Frontal cortex (tissue), 4 donors: ENCODE results near the gene SLC26A3. TPM values are rescaled to one million over a fixed set of nuclear protein-coding genes. Genes with fewer than 3 reads are reported as not detected.

Experiments used
- DNase-seq, 2 donors: peaks; one replicate each; pipeline ENCODE4 v3.0.0; 2012; ENCODE audit warnings: low spot score in 2 of 2
- FAIRE-seq: peaks from 2 replicates; lab custom pipeline; 2012; peaks lifted over from hg19 to GRCh38; lab: Jason Lieb, UNC
- total RNA-seq: library from RNA; depleted of rRNA; stranded (reverse); fragments of >200 nt; gene quantifications from one replicate; pipeline ENCODE4 v1.2.3, GENCODE V29; 2014
- donor health status: control.
- donor health status: control.
- donor health status: control.

Gene SLC26A3
- total RNA-seq, 1 donor from 2014 or later: not detected

- DNase-seq (no peak), FAIRE-seq (no peak)
Measured at GRCh38 chr7:107758667-107759066, 44.4 kb downstream of the SLC26A3 start.

- FAIRE-seq (no peak), DNase-seq (no peak)
Measured at GRCh38 chr7:107754642-107755041, 48.4 kb downstream of the SLC26A3 start.

GRCh38 chr7:107751113-107751512 is 51.9 kb downstream of the SLC26A3 start:
- FAIRE-seq: no peak

GRCh38 chr7:107746006-107746405 is 57.0 kb downstream of the SLC26A3 start:
- FAIRE-seq: no peak

More at GRCh38 chr7:107751113-107751512, 51.9 kb downstream of the SLC26A3 start:
- DNase-seq: no peak

GRCh38 chr7:107744345-107744750 is 58.7 kb downstream of the SLC26A3 start:
- DNase-seq: no peak
- FAIRE-seq: no peak

More at GRCh38 chr7:107746006-107746405, 57.0 kb downstream of the SLC26A3 start:
- DNase-seq: no peak

- peak; percentile 77 to 84 for DNase-seq
- no peak for FAIRE-seq
Measured at GRCh38 chr7:107743567-107744344, 59.3 kb downstream of the SLC26A3 start, which contains the start of gene CBLL1. TSS of gene CBLL1 (plus strand) at chr7:107744142. CDS start at chr7:107744164, 22 bp downstream.

- peak; percentile 8 to 27 for DNase-seq
Measured at GRCh38 chr7:107742678-107743566, 60.1 kb downstream of the SLC26A3 start.

GRCh38 chr7:107728276-107728675 is 74.7 kb downstream of the SLC26A3 start:
- FAIRE-seq (no peak), DNase-seq (no peak)

More at GRCh38 chr7:107742678-107743566, 60.1 kb downstream of the SLC26A3 start:
- no peak for FAIRE-seq

GRCh38 chr7:107726356-107727130 is 76.5 kb downstream of the SLC26A3 start:
- no peak for DNase-seq
- FAIRE-seq: no peak

- DNase-seq (peak; percentile 43 to 53), FAIRE-seq (peak; percentile 84)
Measured at GRCh38 chr7:107725138-107725740, 77.8 kb downstream of the SLC26A3 start.

GRCh38 chr7:107723255-107723654 is 79.8 kb downstream of the SLC26A3 start:
- FAIRE-seq (no peak), DNase-seq (no peak)

GRCh38 chr7:107721286-107721685 is 81.7 kb downstream of the SLC26A3 start:
- no peak for DNase-seq

GRCh38 chr7:107718456-107719193 is 84.4 kb downstream of the SLC26A3 start:
- DNase-seq: no peak
- FAIRE-seq: no peak

More at GRCh38 chr7:107721286-107721685, 81.7 kb downstream of the SLC26A3 start:
- FAIRE-seq: no peak

- FAIRE-seq: no peak
Measured at GRCh38 chr7:107715531-107715930, 87.5 kb downstream of the SLC26A3 start.

More at GRCh38 chr7:107715531-107715930, 87.5 kb downstream of the SLC26A3 start:
- no peak for DNase-seq

Other genes starting within 250 kb of the SLC26A3 start
- 29.8 TPM for gene COG5, start 239.3 kb downstream of the SLC26A3 start, total RNA-seq
- gene DUS4L, start 239.3 kb downstream of the SLC26A3 start, total RNA-seq: 15.5 TPM
- 40.8 TPM for gene BCAP29, start 223.0 kb downstream of the SLC26A3 start, total RNA-seq
- gene SLC26A4, start 142.4 kb downstream of the SLC26A3 start, total RNA-seq: 4.1 TPM
- gene CBLL1, start 59.1 kb downstream of the SLC26A3 start, total RNA-seq: 20.4 TPM
- gene DLD, start 88.0 kb upstream of the SLC26A3 start, total RNA-seq: 54.6 TPM
- gene LAMB1, start 199.9 kb upstream of the SLC26A3 start, total RNA-seq: 30.2 TPM